ENCODE results near the gene CLCNKA. TPM values are rescaled to one million over a fixed set of nuclear protein-coding genes. Genes with fewer than 3 reads are reported as not detected.

The CLCNKA gene
- total RNA-seq, 1 experiment from 2014 or later = not detected

DNA sequence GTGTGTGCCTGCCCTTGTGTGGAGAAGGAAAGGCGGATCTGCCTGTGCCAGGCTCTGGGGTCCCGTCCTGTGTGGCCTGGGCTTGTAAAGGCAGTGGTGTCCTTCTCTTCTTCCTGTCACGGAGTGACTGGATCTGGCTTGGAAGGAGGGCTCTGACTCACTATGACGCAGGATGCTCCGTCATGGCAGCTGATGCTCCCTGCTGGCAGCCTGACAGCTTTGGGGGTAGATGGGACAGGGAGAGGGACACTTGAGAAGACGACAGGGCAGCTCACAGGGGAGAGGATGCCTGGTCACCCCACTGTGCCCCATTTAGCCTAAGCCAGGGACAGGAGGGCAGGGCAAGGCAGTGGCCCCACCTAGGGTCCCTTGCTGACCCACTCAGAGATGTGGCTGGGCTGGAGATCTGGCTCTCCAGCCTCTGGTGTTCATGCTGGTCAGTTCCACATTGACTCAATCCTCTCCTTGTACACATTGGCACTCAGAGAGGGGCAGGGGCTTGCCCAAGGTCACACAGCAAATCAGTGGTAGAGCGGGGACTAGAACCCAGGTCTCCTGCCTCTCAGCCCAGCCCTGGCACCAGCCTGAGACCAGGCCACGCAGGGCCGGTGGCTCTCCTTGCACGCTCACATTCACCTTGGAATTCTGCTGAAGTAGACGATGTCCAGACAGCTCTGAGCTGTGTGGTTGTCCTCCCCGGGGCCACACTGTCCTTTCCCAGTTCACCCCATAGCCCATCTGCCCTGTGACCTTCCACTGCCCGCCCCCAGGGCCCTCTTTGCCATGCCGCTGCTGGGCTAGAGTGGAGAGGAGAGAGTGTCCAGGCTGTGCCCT, 54.4 kb downstream of the CLCNKA start:
- H2AFZ ChIP-seq (ENCODE audit: low read length) = no peak overlapping the region
- peaks cover 38% of the 10 kb centered on the region for H3K4me1 ChIP-seq (ENCODE audit: insufficient read depth, low read length)
- CTCF ChIA-PET = no interaction called here
- H3K36me3 ChIP-seq (ENCODE audit: low read depth, low read length) = no peaks in the 10 kb centered on the region
- no peak overlapping the region for H3K4me3 ChIP-seq (ENCODE audit: low read length)
- peak overlapping the region; percentile 65 for H3K9ac ChIP-seq (ENCODE audit: low read length)
- peaks cover 4% of the 10 kb centered on the region for H3F3A ChIP-seq (ENCODE audit: low read length, unreplicated experiment)
- POLR2A ChIA-PET (ENCODE audit: unreplicated experiment) = interaction anchor here (0.7 kb wide), 1 partner anchor 105 kb away, joined by 3 read pairs; no protein-coding TSS in a partner anchor
- H3K27ac ChIP-seq (ENCODE audit: low read length) = peak overlapping the region; percentile 88
- intact Hi-C loops (cut with micrococcal nuclease) = loop anchor here (5.0 kb wide), 1 partner anchor 286 kb away; no protein-coding TSS in a partner anchor
- H3K9me2 ChIP-seq (replicated peaks; ENCODE audit: low read length) = no peaks in the 10 kb centered on the region
- ATAC-seq = peak; percentile 53
- TSS peak; percentile 63 for BruUV-seq (replicated peaks)
- peak; percentile 96 for DNase-seq
- no peaks in the 10 kb centered on the region for H4K20me1 ChIP-seq (ENCODE audit: low read length)
- no peak for TF ChIP-seq EZH2phosphoT487 (IDR thresholded peaks at IDR 0.05; ENCODE audit: borderline replicate concordance, low read length)
- TF ChIP-seq, protein P1, sequence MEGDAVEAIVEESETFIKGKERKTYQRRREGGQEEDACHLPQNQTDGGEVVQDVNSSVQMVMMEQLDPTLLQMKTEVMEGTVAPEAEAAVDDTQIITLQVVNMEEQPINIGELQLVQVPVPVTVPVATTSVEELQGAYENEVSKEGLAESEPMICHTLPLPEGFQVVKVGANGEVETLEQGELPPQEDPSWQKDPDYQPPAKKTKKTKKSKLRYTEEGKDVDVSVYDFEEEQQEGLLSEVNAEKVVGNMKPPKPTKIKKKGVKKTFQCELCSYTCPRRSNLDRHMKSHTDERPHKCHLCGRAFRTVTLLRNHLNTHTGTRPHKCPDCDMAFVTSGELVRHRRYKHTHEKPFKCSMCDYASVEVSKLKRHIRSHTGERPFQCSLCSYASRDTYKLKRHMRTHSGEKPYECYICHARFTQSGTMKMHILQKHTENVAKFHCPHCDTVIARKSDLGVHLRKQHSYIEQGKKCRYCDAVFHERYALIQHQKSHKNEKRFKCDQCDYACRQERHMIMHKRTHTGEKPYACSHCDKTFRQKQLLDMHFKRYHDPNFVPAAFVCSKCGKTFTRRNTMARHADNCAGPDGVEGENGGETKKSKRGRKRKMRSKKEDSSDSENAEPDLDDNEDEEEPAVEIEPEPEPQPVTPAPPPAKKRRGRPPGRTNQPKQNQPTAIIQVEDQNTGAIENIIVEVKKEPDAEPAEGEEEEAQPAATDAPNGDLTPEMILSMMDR (conservative IDR thresholded peaks at IDR 0.05; ENCODE audit: low read depth, low read length) = no peak
- no peak for TF ChIP-seq EZH2 (IDR thresholded peaks at IDR 0.05; ENCODE audit: low read length, unreplicated experiment)
- no peaks in the 10 kb centered on the region for H3K9me3 ChIP-seq (ENCODE audit: low read length)
- H3K79me2 ChIP-seq (ENCODE audit: low read length) = no peaks in the 10 kb centered on the region
- H3K27me3 ChIP-seq (ENCODE audit: low read length) = no peaks in the 10 kb centered on the region
- H3K4me2 ChIP-seq (ENCODE audit: low read length) = peak overlapping the region; percentile 54

DNA sequence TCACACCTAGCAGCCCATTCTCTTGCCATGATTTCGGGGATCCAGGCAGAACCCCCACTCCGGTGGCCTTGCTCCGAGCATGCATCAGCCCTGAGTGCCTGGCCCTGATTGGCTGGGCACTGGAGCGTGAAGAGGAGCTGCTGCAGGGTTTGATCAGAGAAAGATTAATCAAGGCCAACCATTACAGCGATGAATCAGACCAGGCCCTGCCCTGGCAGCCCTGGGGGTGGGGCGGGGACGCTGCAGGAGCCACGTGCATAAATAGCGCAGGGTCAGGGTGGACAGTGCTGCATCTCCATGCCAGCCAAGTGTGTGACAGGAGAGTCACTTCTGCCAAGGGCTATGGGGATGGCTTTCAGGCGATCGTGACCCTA, 55.0 kb downstream of the CLCNKA start:
- Histone ChIP-seq H2AFZ (ENCODE audit: low read length) (no peak overlapping the region), H3K27ac (ENCODE audit: low read length) (peak overlapping the region; percentile 88), H3K27me3 (ENCODE audit: low read length) (no peaks in the 10 kb centered on the region), H3F3A (ENCODE audit: low read length, unreplicated experiment) (peaks cover 4% of the 10 kb centered on the region), H3K4me1 (ENCODE audit: insufficient read depth, low read length) (peaks cover 38% of the 10 kb centered on the region), H4K20me1 (ENCODE audit: low read length) (no peaks in the 10 kb centered on the region), H3K9me3 (ENCODE audit: low read length) (no peaks in the 10 kb centered on the region), H3K79me2 (ENCODE audit: low read length) (no peaks in the 10 kb centered on the region), H3K9ac (ENCODE audit: low read length) (peak overlapping the region; percentile 65), H3K9me2 (replicated peaks; ENCODE audit: low read length) (no peaks in the 10 kb centered on the region), H3K36me3 (ENCODE audit: low read depth, low read length) (no peaks in the 10 kb centered on the region), H3K4me3 (ENCODE audit: low read length) (no peak overlapping the region), H3K4me2 (ENCODE audit: low read length) (peak overlapping the region; percentile 54)
- DNase-seq = peak; percentile 75
- ChIA-PET CTCF (interaction anchor here (0.7 kb wide), 1 partner anchor 43 kb away, joined by 4 read pairs; no protein-coding TSS in a partner anchor), POLR2A (ENCODE audit: unreplicated experiment) (no interaction called here)
- BruUV-seq (replicated peaks) = no TSS peak
- TF ChIP-seq EZH2 (IDR thresholded peaks at IDR 0.05; ENCODE audit: low read length, unreplicated experiment) = no peak
- TF ChIP-seq, protein P1 (conservative IDR thresholded peaks at IDR 0.05; ENCODE audit: low read depth, low read length) = no peak
- TF ChIP-seq EZH2phosphoT487 (IDR thresholded peaks at IDR 0.05; ENCODE audit: borderline replicate concordance, low read length) = no peak
- peak; percentile 41 for ATAC-seq
- intact Hi-C loops (cut with micrococcal nuclease) = loop anchor here (5.0 kb wide), 1 partner anchor 285 kb away; no protein-coding TSS in a partner anchor

Measured in PC-3 (cell line).